Transverse colon (tissue), 4 donors: ENCODE data around the gene MMP10. TPM values are rescaled to one million over a fixed set of nuclear protein-coding genes. Genes with fewer than 3 reads are reported as not detected.
"Not testable (repeated sequence)": the region's sequence is repeated elsewhere in the genome, so short reads cannot be mapped to it uniquely, and the experiment has no call there.

Source experiments
- DNase-seq: peaks from one replicate; pipeline ENCODE4 v3.0.0-alpha.2; 2019
- H3K27ac ChIP-seq, 4 donors: fragments of 200-600 bp; sonication (generic); 2 replicates each; pipeline ENCODE4 v1.5.1; 2016 to 2018; ENCODE audit warnings: inconsistent platforms in 4 of 4
- H3K27me3 ChIP-seq: fragments of 200-600 bp; sonication (generic); 2 replicates; pipeline ENCODE4 v1.5.1; 2017; ENCODE audit warnings: inconsistent platforms
- H3K36me3 ChIP-seq, 4 donors: fragments of 200-600 bp; sonication (generic); 2 replicates each; pipeline ENCODE4 v1.5.1; 2017 to 2019; ENCODE audit warnings: inconsistent platforms in 4 of 4
- H3K4me1 ChIP-seq, 4 donors: fragments of 200-600 bp; sonication (generic); 2 replicates each; pipeline ENCODE4 v1.5.1; 2017 to 2020; ENCODE audit warnings: inconsistent platforms in 4 of 4
- H3K4me3 ChIP-seq, 4 donors: fragments of 200-600 bp; sonication (generic); 1 replicate in 1 of 4; 2 replicates in 3 of 4; pipeline versions ENCODE4 v1.5.1 to v1.6.1; 2017 to 2019; ENCODE audit warnings: inconsistent platforms in 4 of 4
- H3K9me3 ChIP-seq, 2 donors: fragments of 200-600 bp; sonication (generic); 2 replicates each; pipeline ENCODE4 v1.5.1; 2017 to 2019; ENCODE audit warnings: inconsistent platforms in 2 of 2
- EP300 ChIP-seq: sonication (generic); formaldehyde crosslinking; IDR thresholded peaks from one replicate; pipeline ENCODE4 v1.6.1; 2017; ENCODE audit warnings: antibody characterized with exemption, low read depth
- POLR2A ChIP-seq: fragments of 450-650 bp; IDR thresholded peaks from one replicate; pipeline ENCODE4 v1.6.1; 2016; ENCODE audit warnings: antibody characterized with exemption, mild to moderate bottlenecking, moderate library complexity
- POLR2AphosphoS5 ChIP-seq, 3 donors: sonication (generic); formaldehyde crosslinking; IDR thresholded peaks; one replicate each; pipeline ENCODE4 v1.6.1; 2016; ENCODE audit warnings: antibody characterized with exemption in 3 of 3
- WGBS, 2 donors: methylation state at CpG; one replicate each; pipeline ENCODE4 v1.1.5; 2018; ENCODE audit warnings: low coverage in 1 of 2; 5-methylcytosine and 5-hydroxymethylcytosine counted together
- in situ Hi-C, 4 donors: fragments of 200-750 bp; cut with MboI; loops; one replicate each; pipeline versions ENCODE4 v1.15.0 to v1.15.1; 2017; ENCODE audit warnings: low sequenced_read_pairs in 3 of 4, low pct_ligation_motif_present in 1 of 4, low pct_unique_long_range_greater_than_20kb in 1 of 4
- intact Hi-C: fragments of 100-400 bp; cut with DNase I; formaldehyde crosslinking; loops from one replicate; pipeline ENCODE4 v1.15.1; 2023; ENCODE audit warnings: low total_unique reads
- total RNA-seq, 4 donors: library from RNA; depleted of rRNA; stranded (reverse); fragments of >200 nt; gene quantifications; one replicate each; pipeline ENCODE4 v1.1.0, GENCODE V29; 2016
- TF ChIP-seq, protein P1 (sequence below), 5 experiments: fragments of 200-600 bp in 3 of 5; fragments of 450-650 bp in 2 of 5; sonication (generic) in 3 of 5; IDR thresholded peaks; 1 replicate in 2 of 5; 2 replicates in 3 of 5; pipeline ENCODE4 v1.5.1; 2016 to 2017; ENCODE audit warnings: antibody characterized with exemption in 5 of 5, inconsistent platforms in 3 of 5, mild to moderate bottlenecking in 2 of 5, moderate library complexity in 1 of 5

Gene MMP10
- total RNA-seq, 4 donors from 2014 or later = 0.48 TPM; not detected in 3

DNA sequence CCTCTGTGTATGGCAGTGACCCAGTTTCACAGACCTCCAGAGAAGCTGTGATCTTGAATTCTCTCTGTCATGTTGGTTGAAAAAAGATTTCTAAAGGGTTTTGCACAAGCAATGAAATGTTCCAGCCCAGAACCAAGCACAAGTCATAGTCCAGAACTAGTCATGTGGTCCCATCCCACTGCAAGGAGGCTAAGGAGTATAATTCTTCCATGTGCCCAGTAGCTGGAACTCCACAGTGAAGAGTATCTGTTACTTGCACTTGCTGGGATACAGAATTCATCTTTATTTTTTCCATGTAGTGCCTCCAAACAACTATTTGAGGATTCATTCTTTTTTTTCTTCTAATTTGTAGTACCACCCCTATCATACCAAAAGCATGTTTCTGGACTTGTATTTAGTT, 45.8 kb downstream of the MMP10 start:
- Histone ChIP-seq H3K4me1 (no peaks in the 10 kb centered on the region), H3K4me3 (no peak overlapping the region), H3K9me3 (no peaks in the 10 kb centered on the region), H3K36me3 (no peaks in the 10 kb centered on the region), H3K27me3 (no peaks in the 10 kb centered on the region), H3K27ac (no peak overlapping the region)
- in situ Hi-C loops (loop anchor here in 2 of 4 donors (25.0 kb wide), 1 partner anchor 203 kb away; no protein-coding TSS in a partner anchor), intact Hi-C loops (no loop called here)
- DNase-seq = no peak
- TF ChIP-seq EP300 = no peak
- TF ChIP-seq POLR2A = no peak
- TF ChIP-seq, protein P1, sequence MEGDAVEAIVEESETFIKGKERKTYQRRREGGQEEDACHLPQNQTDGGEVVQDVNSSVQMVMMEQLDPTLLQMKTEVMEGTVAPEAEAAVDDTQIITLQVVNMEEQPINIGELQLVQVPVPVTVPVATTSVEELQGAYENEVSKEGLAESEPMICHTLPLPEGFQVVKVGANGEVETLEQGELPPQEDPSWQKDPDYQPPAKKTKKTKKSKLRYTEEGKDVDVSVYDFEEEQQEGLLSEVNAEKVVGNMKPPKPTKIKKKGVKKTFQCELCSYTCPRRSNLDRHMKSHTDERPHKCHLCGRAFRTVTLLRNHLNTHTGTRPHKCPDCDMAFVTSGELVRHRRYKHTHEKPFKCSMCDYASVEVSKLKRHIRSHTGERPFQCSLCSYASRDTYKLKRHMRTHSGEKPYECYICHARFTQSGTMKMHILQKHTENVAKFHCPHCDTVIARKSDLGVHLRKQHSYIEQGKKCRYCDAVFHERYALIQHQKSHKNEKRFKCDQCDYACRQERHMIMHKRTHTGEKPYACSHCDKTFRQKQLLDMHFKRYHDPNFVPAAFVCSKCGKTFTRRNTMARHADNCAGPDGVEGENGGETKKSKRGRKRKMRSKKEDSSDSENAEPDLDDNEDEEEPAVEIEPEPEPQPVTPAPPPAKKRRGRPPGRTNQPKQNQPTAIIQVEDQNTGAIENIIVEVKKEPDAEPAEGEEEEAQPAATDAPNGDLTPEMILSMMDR (IDR thresholded peaks at IDR 0.05) = no peak
- no peak for TF ChIP-seq POLR2AphosphoS5 (IDR thresholded peaks at IDR 0.05)

DNA sequence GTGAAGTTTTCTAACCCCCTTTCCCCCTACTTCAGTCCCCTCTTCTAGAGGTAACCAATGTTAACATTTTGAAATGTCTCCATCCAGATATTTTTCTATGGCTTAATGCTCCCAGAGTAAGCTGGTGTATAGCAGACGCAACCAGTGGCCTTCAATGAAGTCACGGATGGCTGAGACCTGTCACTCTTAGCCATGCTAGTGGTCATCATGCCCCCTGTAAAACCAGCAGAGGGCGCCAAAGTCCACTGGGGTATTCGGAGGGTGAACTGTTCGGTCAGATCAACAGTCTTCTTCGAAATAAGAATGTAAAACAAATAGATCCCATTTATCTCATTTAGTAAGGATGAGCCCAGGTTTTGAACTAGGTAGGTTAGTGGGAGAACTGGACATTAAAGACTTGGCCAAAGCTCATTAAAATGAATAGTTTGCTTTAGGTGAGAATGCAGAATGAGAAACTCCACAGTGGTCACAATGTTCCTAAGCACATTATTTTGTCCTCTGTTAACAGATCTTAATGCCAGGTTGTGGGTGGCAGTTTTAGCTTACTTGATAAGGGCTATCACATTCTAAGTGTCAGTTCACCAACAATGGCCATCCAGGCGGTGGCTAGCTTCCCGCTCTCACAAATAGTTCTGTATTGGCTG, 47.1 kb downstream of the MMP10 start:
- DNase-seq = peak; percentile 72
- no peaks in the 10 kb centered on the region for H3K27me3 ChIP-seq
- no peak overlapping the region for H3K4me3 ChIP-seq
- H3K36me3 ChIP-seq = no peaks in the 10 kb centered on the region
- intact Hi-C loops = no loop called here
- H3K4me1 ChIP-seq = no peaks in the 10 kb centered on the region
- TF ChIP-seq POLR2AphosphoS5 (IDR thresholded peaks at IDR 0.05) (no peak), POLR2A (no peak), EP300 (no peak)
- TF ChIP-seq, protein P1 (IDR thresholded peaks at IDR 0.05) = peak; percentile 49 to 74 (median 65)
- no peak overlapping the region for H3K27ac ChIP-seq
- no peaks in the 10 kb centered on the region for H3K9me3 ChIP-seq
- WGBS, 2 donors = 39 to 45% methylated on average over 8 of the region's 8 CpGs
- in situ Hi-C loops = loop anchor here in 2 of 4 donors (25.0 kb wide), 1 partner anchor 204 kb away; no protein-coding TSS in a partner anchor

DNA sequence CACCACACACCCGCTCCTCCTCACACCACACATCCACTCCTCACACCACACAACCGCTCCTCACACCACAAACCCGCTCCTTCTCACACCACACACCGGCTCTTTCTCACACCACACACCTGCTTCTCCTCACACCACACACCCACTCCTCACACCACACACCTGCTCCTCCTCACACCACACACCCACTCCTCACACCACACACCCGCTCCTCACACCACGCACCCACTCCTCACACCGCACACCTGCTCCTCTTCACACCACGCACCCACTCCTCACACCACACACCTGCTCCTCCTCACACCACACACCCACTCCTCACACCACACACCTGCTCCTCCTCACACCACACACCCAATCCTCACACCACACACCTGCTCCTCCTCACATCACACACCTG, 49.5 kb downstream of the MMP10 start:
- H3K9me3 ChIP-seq, intact Hi-C loops, H3K4me1 ChIP-seq, H3K36me3 ChIP-seq, H3K27me3 ChIP-seq, H3K27ac ChIP-seq, H3K4me3 ChIP-seq, DNase-seq: not testable (repeated sequence)
- in situ Hi-C loops = loop anchor here in 2 of 4 donors (25.0 kb wide), 1 partner anchor 206 kb away; no protein-coding TSS in a partner anchor
- WGBS, 2 donors = 47 to 61% methylated on average over 4 to 8 of the region's 8 CpGs

DNA sequence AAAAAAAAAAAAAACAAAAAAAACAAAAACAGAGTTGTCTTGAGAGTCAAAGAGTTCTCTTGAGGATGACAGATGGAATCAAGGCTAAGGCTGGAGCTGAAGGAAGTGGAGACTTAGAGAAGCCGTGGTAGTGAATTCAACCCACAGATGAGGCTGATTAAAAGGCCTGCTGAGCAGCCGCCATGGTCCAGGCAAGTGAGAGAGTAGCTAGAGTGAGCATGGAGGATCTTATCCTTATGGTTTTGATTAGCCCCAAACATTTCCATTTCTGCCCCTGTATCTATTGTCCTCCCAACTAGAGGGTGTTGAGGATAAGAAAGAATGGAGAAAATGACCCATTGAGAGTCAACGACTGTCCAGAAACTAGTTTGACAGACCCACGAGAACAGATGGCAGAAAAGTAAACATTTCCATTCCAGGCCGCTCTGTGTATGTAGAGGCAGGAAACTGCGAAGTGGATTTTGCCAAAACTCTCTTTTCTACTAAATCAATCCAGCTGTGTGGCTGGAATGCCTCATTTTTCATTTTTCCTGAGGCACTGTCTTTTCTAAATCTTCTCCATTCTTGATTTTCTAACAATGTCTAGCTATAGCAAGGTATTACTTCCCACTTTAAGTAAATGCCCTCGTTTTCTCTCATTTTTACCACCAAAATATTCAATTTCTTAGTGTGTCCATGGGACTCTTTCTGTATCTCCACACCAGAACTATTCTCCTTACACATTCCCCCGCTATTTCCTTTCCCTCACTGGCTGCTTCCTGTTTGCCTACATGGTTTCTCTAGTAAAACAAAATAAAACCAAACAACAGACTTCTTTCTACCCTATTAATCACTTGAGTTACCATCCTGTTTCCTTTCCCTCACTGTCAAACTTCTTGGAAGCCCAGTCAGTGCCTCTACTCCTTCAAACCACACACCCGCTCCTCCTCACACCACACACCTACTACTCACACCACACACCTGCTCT, 50.3 kb downstream of the MMP10 start:
- intact Hi-C loops = loop anchor here (5.0 kb wide), 1 partner anchor 1868 kb away; no protein-coding TSS in a partner anchor
- TF ChIP-seq POLR2A (no peak), EP300 (no peak), POLR2AphosphoS5 (IDR thresholded peaks at IDR 0.05) (no peak)
- TF ChIP-seq, protein P1 (IDR thresholded peaks at IDR 0.05) = no peak
- in situ Hi-C loops = loop anchor here in 2 of 4 donors (25.0 kb wide), 1 partner anchor 207 kb away; no protein-coding TSS in a partner anchor
- no peak overlapping the region for H3K4me3 ChIP-seq
- H3K27me3 ChIP-seq = no peaks in the 10 kb centered on the region
- no peaks in the 10 kb centered on the region for H3K4me1 ChIP-seq
- no peaks in the 10 kb centered on the region for H3K9me3 ChIP-seq
- no peaks in the 10 kb centered on the region for H3K36me3 ChIP-seq
- WGBS, 2 donors = 61 to 76% methylated on average over 5 to 9 of the region's 9 CpGs
- no peak overlapping the region for H3K27ac ChIP-seq
- no peak for DNase-seq
